ENCODE measurements around the gene PITPNB.

PITPNB gene

DNA sequence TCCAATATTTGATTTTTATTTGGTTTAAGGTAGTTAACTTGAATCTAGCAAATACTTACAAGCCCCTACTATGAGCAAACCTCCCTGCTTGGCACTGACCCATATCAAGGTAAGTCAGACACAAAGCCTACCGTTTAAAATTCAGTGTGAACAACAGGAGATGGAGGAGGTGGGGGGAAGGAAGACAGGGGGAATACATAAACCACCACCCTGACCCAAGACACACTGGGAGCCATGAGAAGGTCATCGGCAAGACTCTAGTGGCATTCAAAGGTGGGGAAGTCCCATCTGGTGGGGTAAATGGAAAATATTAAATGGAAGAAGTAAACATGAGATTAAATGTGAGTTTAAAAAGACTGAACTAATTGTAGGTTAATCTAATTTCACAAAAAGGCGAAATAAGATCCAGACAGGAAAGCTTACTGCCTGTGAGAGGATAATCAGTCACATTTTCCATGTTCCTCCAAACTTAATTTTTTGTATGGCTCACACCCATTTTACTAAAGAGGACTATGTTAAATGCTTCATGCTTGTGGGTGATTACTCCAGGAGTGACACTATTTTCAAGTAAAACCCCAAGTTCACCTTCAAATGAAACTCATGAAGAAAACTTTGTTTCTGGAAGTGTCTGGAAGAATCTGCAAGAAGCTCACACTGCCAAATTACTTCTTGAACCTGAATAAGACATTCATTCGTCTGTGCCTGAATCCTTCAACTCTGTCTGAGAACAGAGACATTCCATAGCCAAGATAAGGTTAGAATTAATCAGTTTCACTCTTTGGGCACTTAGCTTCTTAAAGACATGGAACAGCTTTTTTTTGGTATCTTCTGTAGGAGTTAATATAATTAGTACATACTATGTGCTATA, 51.7 kb downstream of the PITPNB start:
- no peaks in the 10 kb centered on the region for H3K9me3 ChIP-seq (ENCODE audit: control insufficient read depth, low read length)
- H3K9ac ChIP-seq = no peak overlapping the region
- peak overlapping the region; percentile 48 for H3K27ac ChIP-seq
- no peaks in the 10 kb centered on the region for H3K27me3 ChIP-seq (ENCODE audit: control insufficient read depth, insufficient read depth, low read length)
- peaks cover 4% of the 10 kb centered on the region for H3K4me1 ChIP-seq
- peak overlapping the region; percentile 44 for H3K4me2 ChIP-seq (ENCODE audit: low read length)
- no peak overlapping the region for H3K4me3 ChIP-seq (ENCODE audit: low read depth, low read length)
- no peak overlapping the region for H2AFZ ChIP-seq
- H3K79me2 ChIP-seq = no peaks in the 10 kb centered on the region
- H3K36me3 ChIP-seq (ENCODE audit: control insufficient read depth, insufficient read depth, low read length) = no peaks in the 10 kb centered on the region
- TF ChIP-seq, protein P1, sequence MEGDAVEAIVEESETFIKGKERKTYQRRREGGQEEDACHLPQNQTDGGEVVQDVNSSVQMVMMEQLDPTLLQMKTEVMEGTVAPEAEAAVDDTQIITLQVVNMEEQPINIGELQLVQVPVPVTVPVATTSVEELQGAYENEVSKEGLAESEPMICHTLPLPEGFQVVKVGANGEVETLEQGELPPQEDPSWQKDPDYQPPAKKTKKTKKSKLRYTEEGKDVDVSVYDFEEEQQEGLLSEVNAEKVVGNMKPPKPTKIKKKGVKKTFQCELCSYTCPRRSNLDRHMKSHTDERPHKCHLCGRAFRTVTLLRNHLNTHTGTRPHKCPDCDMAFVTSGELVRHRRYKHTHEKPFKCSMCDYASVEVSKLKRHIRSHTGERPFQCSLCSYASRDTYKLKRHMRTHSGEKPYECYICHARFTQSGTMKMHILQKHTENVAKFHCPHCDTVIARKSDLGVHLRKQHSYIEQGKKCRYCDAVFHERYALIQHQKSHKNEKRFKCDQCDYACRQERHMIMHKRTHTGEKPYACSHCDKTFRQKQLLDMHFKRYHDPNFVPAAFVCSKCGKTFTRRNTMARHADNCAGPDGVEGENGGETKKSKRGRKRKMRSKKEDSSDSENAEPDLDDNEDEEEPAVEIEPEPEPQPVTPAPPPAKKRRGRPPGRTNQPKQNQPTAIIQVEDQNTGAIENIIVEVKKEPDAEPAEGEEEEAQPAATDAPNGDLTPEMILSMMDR (IDR thresholded peaks at IDR 0.05) = no peak

DNA sequence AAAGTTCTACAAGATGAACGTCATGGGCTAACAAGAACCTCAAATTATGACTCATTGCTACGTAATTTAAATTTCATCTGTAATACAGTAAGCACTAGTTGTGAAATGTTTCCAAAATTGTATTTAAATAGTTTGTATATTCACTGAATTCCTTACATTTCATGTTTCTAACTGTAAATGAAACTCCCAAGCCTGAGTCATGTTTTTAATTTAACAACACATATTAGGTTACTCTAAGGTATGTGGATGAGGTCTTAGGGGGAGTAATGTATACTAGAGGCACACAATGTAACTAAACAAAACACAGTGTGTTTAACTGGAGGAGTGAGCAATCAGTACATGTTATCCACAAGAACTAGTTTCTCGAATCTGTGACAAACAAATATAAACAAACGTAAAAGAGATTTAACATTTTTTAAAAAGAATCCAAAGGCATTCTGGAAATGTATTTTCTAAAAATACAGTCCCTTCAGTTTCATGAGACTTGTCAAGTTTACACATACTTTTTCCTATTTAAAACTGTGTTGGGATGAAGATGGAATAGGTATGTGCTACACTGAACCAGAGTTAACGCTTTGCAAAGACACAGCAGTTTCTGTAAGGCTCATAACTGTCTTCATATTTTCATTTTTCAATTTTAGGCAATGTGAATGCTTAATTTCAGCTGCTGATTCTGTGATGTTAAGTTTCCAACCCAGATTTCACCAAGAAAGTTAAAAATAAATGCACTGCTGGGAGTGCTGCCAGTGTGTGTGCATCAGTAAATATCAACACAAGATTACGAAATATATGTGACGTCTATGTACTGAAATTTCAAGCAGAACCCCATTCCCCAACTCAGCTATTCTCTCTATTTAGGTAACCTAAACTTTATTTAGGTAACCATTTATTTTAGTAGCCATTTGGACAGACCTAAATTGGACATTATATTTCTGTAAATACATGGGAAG, 52.6 kb downstream of the PITPNB start:
- H3K4me1 ChIP-seq = peaks cover 4% of the 10 kb centered on the region
- no peaks in the 10 kb centered on the region for H3K27me3 ChIP-seq (ENCODE audit: control insufficient read depth, insufficient read depth, low read length)
- H3K9ac ChIP-seq = no peak overlapping the region
- no peaks in the 10 kb centered on the region for H3K9me3 ChIP-seq (ENCODE audit: control insufficient read depth, low read length)
- TF ChIP-seq, protein P1 (IDR thresholded peaks at IDR 0.05) = no peak
- H3K4me3 ChIP-seq (ENCODE audit: low read depth, low read length) = no peak overlapping the region
- H3K27ac ChIP-seq = peak overlapping the region; percentile 48
- no peaks in the 10 kb centered on the region for H3K36me3 ChIP-seq (ENCODE audit: control insufficient read depth, insufficient read depth, low read length)
- no peak overlapping the region for H2AFZ ChIP-seq
- peak overlapping the region; percentile 44 for H3K4me2 ChIP-seq (ENCODE audit: low read length)
- no peaks in the 10 kb centered on the region for H3K79me2 ChIP-seq

DNA sequence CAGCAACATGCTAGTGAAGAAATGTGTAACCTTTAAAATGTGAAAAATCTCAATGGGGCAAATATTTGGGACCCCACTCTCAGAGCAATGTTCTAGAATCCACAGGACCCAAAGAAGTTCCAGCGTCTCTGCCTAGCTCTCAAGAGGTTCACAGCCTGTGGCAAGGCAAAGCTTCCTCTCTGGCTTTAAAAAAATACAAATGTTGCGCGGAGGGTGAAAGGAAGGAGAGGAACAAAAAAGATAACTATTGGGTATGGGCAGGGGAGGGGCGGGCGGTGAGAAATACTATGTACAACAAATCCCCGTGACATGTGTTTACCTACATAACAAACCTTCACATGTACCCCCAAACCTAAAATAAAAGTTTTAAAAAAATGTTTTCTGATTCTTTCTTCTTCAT, 53.6 kb downstream of the PITPNB start:
- Histone ChIP-seq H3K9ac (no peak overlapping the region), H3K27ac (no peak overlapping the region), H3K9me3 (ENCODE audit: control insufficient read depth, low read length) (no peaks in the 10 kb centered on the region), H3K36me3 (ENCODE audit: control insufficient read depth, insufficient read depth, low read length) (no peaks in the 10 kb centered on the region), H3K79me2 (no peaks in the 10 kb centered on the region), H2AFZ (no peak overlapping the region), H3K4me2 (ENCODE audit: low read length) (no peak overlapping the region), H3K4me3 (ENCODE audit: low read depth, low read length) (no peak overlapping the region), H3K4me1 (peaks cover 4% of the 10 kb centered on the region), H3K27me3 (ENCODE audit: control insufficient read depth, insufficient read depth, low read length) (no peaks in the 10 kb centered on the region)
- TF ChIP-seq, protein P1 (IDR thresholded peaks at IDR 0.05) = no peak

DNA sequence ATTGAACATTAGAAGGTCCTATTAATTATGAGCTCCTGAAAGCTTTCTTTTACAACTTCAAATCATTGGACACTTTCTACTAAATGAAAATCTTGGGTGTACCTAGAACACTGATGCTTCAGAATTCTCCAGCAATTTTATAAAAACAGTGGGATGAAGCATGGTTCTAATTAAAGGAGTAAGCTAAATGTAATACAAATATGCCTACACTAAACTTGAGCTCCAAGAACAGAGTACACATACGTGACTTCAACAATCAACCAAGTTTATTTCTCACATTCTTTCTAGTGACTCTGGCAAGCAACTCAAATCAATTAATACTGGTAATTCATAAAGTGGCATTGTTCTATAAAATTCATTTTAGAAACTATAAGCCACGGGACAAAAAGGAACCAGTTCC, 55.5 kb downstream of the PITPNB start:
- TF ChIP-seq, protein P1 (IDR thresholded peaks at IDR 0.05) = no peak
- H3K9ac ChIP-seq = no peak overlapping the region
- H3K4me1 ChIP-seq = peaks cover 4% of the 10 kb centered on the region
- H3K27me3 ChIP-seq (ENCODE audit: control insufficient read depth, insufficient read depth, low read length) = no peaks in the 10 kb centered on the region
- no peak overlapping the region for H3K4me3 ChIP-seq (ENCODE audit: low read depth, low read length)
- H2AFZ ChIP-seq = no peak overlapping the region
- no peak overlapping the region for H3K27ac ChIP-seq
- H3K4me2 ChIP-seq (ENCODE audit: low read length) = no peak overlapping the region
- H3K79me2 ChIP-seq = no peaks in the 10 kb centered on the region
- H3K36me3 ChIP-seq (ENCODE audit: control insufficient read depth, insufficient read depth, low read length) = no peaks in the 10 kb centered on the region
- no peaks in the 10 kb centered on the region for H3K9me3 ChIP-seq (ENCODE audit: control insufficient read depth, low read length)
